Bone marrow (tissue), 2 donors: ENCODE measurements around the gene GALNT14.

ENCODE experiments used
- DNase-seq, 2 donors: peaks; one replicate each; lab custom pipeline; 2025; lab: John Stamatoyannopoulos, UW

GALNT14 gene

GRCh38 chr2:31136000-31136399 is 2.2 kb downstream of the GALNT14 start:
- DNase-seq = no peak

GRCh38 chr2:31134480-31134879 is 3.8 kb downstream of the GALNT14 start:
- DNase-seq = no peak

GRCh38 chr2:31132786-31133185 is 5.5 kb downstream of the GALNT14 start:
- DNase-seq = no peak

GRCh38 chr2:31131871-31132270 is 6.4 kb downstream of the GALNT14 start:
- DNase-seq = no peak

- no peak for DNase-seq
Measured at GRCh38 chr2:31129375-31130171, 8.7 kb downstream of the GALNT14 start.

- DNase-seq = no peak
Measured at GRCh38 chr2:31127931-31128330, 10.3 kb downstream of the GALNT14 start.

- no peak for DNase-seq
Measured at GRCh38 chr2:31125918-31126695, 12.1 kb downstream of the GALNT14 start.

- no peak for DNase-seq
Measured at GRCh38 chr2:31124904-31125303, 13.3 kb downstream of the GALNT14 start.

- no peak for DNase-seq
Measured at GRCh38 chr2:31122133-31122532, 16.1 kb downstream of the GALNT14 start.

- DNase-seq = no peak
Measured at GRCh38 chr2:31113765-31114164, 24.5 kb downstream of the GALNT14 start.

GRCh38 chr2:31112544-31112943 is 25.7 kb downstream of the GALNT14 start:
- no peak for DNase-seq

- DNase-seq = no peak
Measured at GRCh38 chr2:31110998-31111397, 27.2 kb downstream of the GALNT14 start.

- no peak for DNase-seq
Measured at GRCh38 chr2:31110431-31110830, 27.8 kb downstream of the GALNT14 start.

- no peak for DNase-seq
Measured at GRCh38 chr2:31109633-31110192, 28.5 kb downstream of the GALNT14 start.

- DNase-seq = no peak
Measured at GRCh38 chr2:31108561-31109286, 29.5 kb downstream of the GALNT14 start.

- no peak for DNase-seq
Measured at GRCh38 chr2:31107591-31108300, 30.5 kb downstream of the GALNT14 start.

- DNase-seq = no peak
Measured at GRCh38 chr2:31101701-31102100, 36.5 kb downstream of the GALNT14 start.

GRCh38 chr2:31097962-31098613 is 40.2 kb downstream of the GALNT14 start:
- DNase-seq = no peak

- DNase-seq = no peak
Measured at GRCh38 chr2:31090188-31090587, 48.1 kb downstream of the GALNT14 start.

GRCh38 chr2:31089645-31090044 is 48.6 kb downstream of the GALNT14 start:
- DNase-seq = no peak
